ENCODE results near the gene GNB1L.

GNB1L gene, protein sequence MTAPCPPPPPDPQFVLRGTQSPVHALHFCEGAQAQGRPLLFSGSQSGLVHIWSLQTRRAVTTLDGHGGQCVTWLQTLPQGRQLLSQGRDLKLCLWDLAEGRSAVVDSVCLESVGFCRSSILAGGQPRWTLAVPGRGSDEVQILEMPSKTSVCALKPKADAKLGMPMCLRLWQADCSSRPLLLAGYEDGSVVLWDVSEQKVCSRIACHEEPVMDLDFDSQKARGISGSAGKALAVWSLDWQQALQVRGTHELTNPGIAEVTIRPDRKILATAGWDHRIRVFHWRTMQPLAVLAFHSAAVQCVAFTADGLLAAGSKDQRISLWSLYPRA

DNA sequence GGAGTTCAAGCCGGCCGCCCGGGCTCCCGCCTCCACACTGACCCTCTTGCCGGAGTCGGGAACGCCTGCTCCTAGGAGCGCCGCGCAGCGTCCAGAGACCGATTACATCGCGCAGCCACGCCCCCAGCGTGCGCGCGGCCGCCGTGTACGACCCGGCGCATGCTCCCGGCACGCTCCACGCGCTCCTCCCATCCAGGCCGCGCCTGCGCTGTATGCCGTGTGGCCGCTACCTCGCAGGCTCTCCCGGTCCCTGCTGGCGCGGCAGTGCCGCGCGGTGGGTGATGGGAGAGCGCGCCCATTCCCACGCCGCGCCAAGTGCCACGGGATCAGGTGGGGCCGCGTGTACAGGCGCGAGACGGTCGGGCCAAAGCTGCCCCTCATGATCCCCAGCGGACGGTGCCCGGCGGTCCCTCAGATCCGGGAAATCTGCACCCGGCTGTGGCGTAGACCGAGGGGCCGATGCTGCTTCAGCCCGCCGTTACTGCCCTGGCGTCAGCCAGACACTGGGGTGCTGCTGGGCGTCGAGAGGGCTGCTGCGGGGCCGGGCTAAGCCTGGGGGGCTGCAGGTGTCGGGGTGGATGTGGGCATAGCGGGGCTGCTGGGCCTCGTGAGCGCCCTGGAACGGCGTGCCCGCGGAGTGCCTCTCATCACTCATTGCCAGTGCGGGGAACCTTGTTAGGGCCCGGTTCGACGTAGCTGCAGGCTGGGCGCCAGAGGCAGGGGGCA, at the start of gene GNB1L, which contains the start of gene RTL10:
GNB1L (minus strand) TSS at position 97 of the 726 bp plus-strand sequence. CDS start 33,519 bp downstream, outside the sequence.
RTL10 (minus strand) TSS at position 97 of the 726 bp plus-strand sequence. CDS start 2,613 bp downstream, outside the sequence.
- DNase-seq: peak; percentile 95 to 97

GRCh38 chr22:19904174-19904856, 49.6 kb upstream of the GNB1L start:
- no peak for DNase-seq

GRCh38 chr22:19903513-19903912, 48.8 kb upstream of the GNB1L start:
- no peak for DNase-seq

DNA sequence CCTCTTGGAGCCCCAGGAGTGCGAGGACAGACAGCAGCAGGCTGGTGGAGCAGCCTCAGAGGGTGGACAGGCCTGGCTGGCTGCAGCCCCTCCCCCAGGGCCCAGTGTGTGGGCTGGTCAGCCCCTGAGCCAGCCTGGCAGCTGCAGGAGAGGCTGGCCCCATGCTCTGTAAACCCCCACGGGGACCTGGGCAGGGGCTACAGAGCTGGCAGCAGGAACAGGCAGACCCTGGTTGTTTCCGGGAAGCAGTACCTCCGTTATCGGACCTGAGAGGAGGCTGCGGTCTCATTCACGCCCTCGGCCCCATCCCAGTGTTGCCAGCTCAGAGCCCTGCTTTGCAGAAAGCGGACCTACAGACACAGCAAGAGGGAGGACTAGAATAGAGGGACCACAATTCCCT, 48.4 kb upstream of the GNB1L start:
- no peak for DNase-seq

- DNase-seq: peak; percentile 53 to 80
Observed at GRCh38 chr22:19902245-19902715, 47.6 kb upstream of the GNB1L start.

DNA sequence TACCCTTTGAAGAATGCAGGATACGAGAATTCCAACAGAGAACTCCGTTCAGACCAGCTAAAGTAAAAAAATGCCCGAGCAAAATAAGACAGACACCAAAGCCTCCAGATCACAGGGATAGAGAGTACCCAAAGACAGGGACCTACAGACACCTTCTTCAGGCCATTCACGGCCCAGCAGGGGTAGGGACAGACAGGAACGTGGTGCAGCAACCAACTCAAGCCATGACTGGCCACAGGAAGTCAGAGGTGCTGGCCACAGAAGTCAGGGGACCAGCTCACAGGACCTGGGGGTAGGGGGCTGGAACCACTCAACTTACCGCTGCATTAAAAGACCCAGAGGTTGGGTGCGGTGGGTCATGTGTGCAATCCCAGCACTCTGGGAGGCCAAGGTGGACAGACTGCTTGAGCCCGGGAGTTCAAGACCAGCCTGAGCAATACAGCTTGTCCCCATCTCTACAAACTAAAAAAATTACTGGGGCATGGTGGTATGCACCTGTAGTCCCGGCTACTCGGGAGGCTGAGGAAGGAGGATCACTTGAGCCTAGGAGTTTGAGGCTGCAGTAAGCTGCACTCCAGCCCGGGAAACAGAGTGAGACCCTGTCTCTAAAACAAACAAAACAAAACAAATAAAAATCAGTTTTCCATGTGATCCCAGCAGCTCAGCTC, 47.0 kb upstream of the GNB1L start:
- no peak for DNase-seq

GRCh38 chr22:19900707-19901436, 46.2 kb upstream of the GNB1L start:
- DNase-seq: no peak

GRCh38 chr22:19898831-19899567, 44.3 kb upstream of the GNB1L start:
- DNase-seq: no peak

DNA sequence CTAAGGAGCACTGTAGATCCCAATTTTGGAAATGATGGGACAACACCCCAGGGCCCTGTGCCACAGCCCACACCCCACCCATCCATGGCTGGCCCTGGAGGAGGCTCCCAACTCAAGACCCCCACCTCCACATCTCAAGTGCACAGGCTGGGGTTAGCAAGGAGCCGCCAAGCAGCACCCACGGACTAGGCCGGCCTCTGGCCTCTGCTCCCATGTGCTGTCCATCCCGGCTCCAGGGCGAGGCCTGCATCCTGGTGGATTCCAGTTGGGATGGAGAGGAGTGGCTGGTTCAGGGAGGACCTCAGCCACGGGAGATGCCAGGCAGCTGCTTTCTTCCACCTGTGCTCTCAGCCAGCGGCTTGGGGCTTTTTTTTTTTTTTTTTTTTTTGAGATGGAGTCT, 43.5 kb upstream of the GNB1L start:
- DNase-seq: no peak

- no peak for DNase-seq
Observed at GRCh38 chr22:19897726-19898125, 43.1 kb upstream of the GNB1L start.

DNA sequence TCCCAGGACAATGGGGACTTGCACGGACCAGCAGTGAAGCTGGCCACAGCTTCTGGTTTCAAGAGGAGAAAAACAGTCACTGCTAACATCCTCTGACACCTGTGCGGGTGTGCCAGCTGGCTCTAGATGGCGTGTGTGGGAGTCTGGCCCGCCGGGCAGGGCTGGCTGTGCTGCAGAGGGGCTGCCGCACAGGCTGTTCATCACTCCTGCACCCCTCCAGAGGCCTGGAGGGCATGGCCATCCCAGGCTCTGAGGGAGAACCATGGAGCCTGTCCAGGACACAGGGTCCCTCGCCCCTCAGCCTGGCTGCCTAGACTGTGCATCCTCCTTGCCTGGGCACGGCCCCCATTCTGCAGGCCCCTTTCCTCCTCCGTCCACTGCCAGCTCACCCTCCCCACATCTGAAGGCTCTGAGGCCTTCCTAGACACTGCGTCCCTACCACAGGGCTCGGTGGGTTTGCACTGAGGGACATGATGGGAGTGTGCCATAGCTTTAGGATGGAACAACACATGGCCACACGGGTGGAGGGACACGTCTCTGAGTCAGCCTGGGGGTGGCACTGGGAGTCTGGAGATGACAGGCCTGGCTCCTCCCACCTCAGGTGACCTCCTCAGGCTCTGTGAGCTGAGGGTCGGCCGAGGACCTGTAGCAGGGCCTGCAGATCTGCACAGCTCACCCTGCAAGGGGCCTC, 42.1 kb upstream of the GNB1L start:
- peak in 1 of 2 experiments; percentile 13 for DNase-seq

DNA sequence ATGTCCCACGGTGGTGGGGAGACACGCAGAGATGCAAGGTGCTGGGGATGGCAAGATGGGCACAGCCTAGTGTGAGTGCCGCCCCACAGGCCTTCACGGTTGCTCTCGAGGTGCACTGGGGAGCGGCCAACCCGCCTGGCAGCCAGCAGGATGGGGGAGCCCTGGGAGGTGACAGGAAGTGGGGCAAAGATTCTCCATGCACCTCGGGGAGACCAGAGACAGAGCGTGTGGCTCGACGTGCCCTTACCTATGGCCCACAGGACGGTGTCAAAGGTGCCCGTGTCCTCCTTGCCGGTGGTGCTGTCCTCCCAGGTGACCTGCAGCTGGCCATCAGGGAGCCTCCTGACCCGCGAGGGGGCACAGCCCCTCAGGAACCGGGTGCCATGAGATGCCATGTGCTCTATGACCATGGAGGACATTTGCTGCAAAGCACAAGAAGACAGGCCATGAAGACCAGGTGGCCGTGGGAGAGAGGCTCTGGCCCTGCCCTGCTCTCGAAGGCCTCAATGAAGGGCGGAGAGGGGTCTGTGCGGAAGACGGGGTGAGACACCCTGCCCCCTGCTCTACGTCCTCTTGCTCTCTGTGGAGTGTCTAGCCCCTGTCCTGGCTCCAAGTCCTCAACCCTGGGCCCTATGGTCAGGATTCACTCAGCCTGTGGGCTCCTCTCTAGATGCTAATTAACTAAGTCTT, 40.6 kb upstream of the GNB1L start:
- no peak for DNase-seq

GRCh38 chr22:19893363-19893762, 38.7 kb upstream of the GNB1L start:
- DNase-seq: no peak

DNA sequence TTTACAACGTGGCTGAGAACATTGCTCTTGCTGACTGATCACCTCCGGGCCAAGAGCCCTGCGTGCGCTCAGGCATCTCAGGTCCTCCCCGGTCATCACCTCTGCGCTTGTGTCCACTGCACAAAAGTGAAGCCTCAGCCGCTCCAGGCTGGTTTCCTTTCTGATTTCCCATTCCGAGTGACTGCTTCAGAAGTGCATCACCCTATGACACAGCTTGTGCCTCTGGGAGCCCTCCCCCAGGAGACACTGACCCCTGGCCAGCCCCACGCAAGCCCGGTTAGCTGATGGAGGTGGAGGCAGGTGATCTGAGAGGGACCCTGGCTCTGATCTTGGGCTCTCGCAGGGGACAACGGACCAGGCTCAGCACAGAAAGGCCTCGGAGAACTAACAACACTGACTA, 38.3 kb upstream of the GNB1L start:
- no peak for DNase-seq

DNA sequence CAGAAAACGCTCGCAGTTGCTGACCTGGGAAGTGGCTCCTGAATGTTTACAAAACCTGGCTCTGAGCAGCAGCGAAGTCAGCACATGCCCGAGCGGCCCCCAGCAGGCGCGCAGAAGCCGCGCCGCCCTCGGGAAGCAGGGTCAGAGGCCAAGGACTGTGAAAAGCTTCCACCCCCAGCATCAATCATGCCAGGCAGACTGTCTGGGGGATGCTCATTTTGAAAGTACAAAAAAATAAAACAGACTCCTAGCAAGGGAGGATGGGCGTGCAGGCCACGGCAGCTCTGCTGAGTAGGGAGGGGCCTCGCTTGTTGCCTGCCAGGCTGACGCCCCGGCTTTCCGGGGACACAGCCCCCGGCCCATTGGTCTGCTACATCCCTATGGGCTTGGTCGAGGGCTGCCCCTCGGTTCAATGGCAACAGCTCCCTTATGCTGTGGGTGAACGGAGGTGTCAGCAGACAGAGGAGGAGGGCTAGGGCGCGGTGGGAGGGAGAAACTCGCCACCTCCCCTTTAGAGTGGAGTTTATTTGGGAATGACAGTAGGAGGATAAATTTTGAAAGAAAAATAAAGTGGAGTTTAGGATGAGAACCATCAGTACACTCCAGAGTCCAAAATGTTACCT, 37.7 kb upstream of the GNB1L start:
- DNase-seq: no peak

- DNase-seq: peak; percentile 89 to 95
Observed at GRCh38 chr22:19891317-19892256, 36.9 kb upstream of the GNB1L start.

GRCh38 chr22:19890502-19891316, 36.0 kb upstream of the GNB1L start:
- DNase-seq: peak; percentile 34 to 74

DNA sequence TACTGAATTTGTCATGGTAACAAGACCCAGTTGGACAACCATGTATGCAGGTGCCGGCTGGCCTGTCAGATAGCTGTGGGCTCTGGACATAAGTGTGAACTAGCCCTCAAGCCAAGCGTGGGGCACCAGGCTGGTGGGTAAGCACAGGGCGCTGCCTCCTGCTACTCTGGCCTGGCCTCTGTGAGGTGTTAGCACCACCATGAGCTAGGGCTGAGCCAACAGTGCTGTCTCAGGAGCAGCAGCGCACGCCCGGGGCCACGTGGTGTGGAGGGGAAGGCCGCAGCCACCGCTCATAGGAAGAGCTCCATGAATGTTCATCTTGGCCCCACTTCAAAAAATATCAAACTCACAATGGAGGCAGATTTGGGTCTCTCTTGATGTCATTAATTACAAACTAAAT, 35.3 kb upstream of the GNB1L start:
- no peak for DNase-seq
